Measurements from ENCODE around the gene TROAP. TPM values are rescaled to one million over a fixed set of nuclear protein-coding genes. Genes with fewer than 3 reads are reported as not detected.

TROAP gene
- total and polyA plus RNA-seq, 9 of the 15 experiments (the other 6 are each of a cell fraction or from before 2014, with no cell fraction given), result 46.4 to 171 (median 59.8) TPM

- H3K79me2 ChIP-seq (ENCODE audit: control insufficient read depth, insufficient read depth, low read length), result peaks cover 29% of the 10 kb centered on the region
- H3K9ac ChIP-seq (ENCODE audit: insufficient read depth in 1 of 2, low read depth in 2 of 2, low read length in 2 of 2), result no peak overlapping the region
- no peak overlapping the region for H3K4me3 ChIP-seq
- WGBS (ENCODE audit: insufficient coverage, low coverage, missing lambda C conversion rate), result 82% methylated on average over 1 of the region's 1 CpG
- DNase-seq (ENCODE audit: extremely low read depth in 1 of 4, low spot score in 3 of 4) (no peak), ATAC-seq (no peak), FAIRE-seq (no peak)
- no peak overlapping the region for H2AFZ ChIP-seq (ENCODE audit: low read depth, low read length)
- H3K4me2 ChIP-seq (ENCODE audit: insufficient read depth, low read length), result no peak overlapping the region
- no peaks in the 10 kb centered on the region for H3K9me3 ChIP-seq (replicated peaks; ENCODE audit: control insufficient read depth, insufficient read depth, low read depth, low read length)
- peaks cover 12 to 22% of the 10 kb centered on the region in 2 experiments; a peak in 3 of 5 replicates for H3K4me1 ChIP-seq (replicated peaks in 1 of 2; ENCODE audit: control insufficient read depth in 2 of 2, insufficient read depth in 2 of 2, low read length in 2 of 2)
- no peaks in the 10 kb centered on the region for H3K9me1 ChIP-seq (ENCODE audit: control insufficient read depth, insufficient read depth, low read length)
- intact Hi-C loops (cut with micrococcal nuclease), result loop anchor here (5.0 kb wide), 1 partner anchor 57 kb away; no protein-coding TSS in a partner anchor
- no peaks in the 10 kb centered on the region for H3K36me3 ChIP-seq (ENCODE audit: control insufficient read depth, insufficient read depth, low read length)
- H4K20me1 ChIP-seq (replicated peaks; ENCODE audit: control insufficient read depth, insufficient read depth, low read length), result no peaks in the 10 kb centered on the region
- TF ChIP-seq FOXJ3 (CRISPR knock-in tag; IDR thresholded peaks at IDR 0.05) (no peak), CEBPB (tag; IDR thresholded peaks at IDR 0.05) (0 out of 2 replicates have a peak, but pooled peaks have one; percentile 31), ZNF592 (IDR thresholded peaks at IDR 0.05) (0 out of 2 replicates have a peak, but pooled peaks have one; percentile 6)
- POLR2A ChIA-PET, result interaction anchor here (0.6 to 1.3 kb wide), 4 partner anchors 22 to 92 kb away, joined by 3 read pairs; no protein-coding TSS in a partner anchor
- in situ Hi-C loops (cut with MboI), result loop anchor here (5.0 kb wide), 1 partner anchor 152 kb away; no protein-coding TSS in a partner anchor
- no TSS peak for BruUV-seq (replicated peaks)
- H3K27ac ChIP-seq (ENCODE audit: extremely low read depth, low read depth, low read length), result no peak overlapping the region
- CTCF ChIA-PET (ENCODE audit: low intra/inter-chr PET ratio), result interaction anchor here (1.1 kb wide), 1 partner anchor 149 kb away, joined by 3 read pairs; no protein-coding TSS in a partner anchor
- no peaks in the 10 kb centered on the region for H3K27me3 ChIP-seq (ENCODE audit: control insufficient read depth in 2 of 2, insufficient read depth in 2 of 2, low read length in 2 of 2)
Measured at GRCh38 chr12:49364989-49365388, 41.9 kb downstream of the TROAP start.

All from K562 (cell line).